Erythroblast (primary cell): Measurements from ENCODE around the gene PXYLP1.

Source experiments
- GATA1 ChIP-seq: IDR thresholded peaks from 2 replicates; pipeline ENCODE4 v1.6.1; 2011; ENCODE audit warnings: low read depth, mild to moderate bottlenecking, control low read depth, low read length, moderate library complexity
- POLR2A ChIP-seq: IDR thresholded peaks from 2 replicates; pipeline ENCODE4 v1.6.1; 2011; ENCODE audit warnings: mild to moderate bottlenecking, low read length

GRCh38 chr3:141291559-141292355, 60.1 kb downstream of the PXYLP1 start:
- no peak for TF ChIP-seq POLR2A
- no peak for TF ChIP-seq GATA1
